GM21381 (cell line): ENCODE results near the gene CDH15.
"Not testable (repeated sequence)": the region's sequence is repeated elsewhere in the genome, so short reads cannot be mapped to it uniquely, and the experiment has no call there.

Source experiments
- ATAC-seq: cut with Tn5 transposase; IDR thresholded peaks from one replicate; pipeline ENCODE4 v1.9.1; 2021; ENCODE audit warnings: mild to moderate bottlenecking, moderate library complexity; ENCODE audit not compliant: unreplicated experiment

CDH15 gene

DNA sequence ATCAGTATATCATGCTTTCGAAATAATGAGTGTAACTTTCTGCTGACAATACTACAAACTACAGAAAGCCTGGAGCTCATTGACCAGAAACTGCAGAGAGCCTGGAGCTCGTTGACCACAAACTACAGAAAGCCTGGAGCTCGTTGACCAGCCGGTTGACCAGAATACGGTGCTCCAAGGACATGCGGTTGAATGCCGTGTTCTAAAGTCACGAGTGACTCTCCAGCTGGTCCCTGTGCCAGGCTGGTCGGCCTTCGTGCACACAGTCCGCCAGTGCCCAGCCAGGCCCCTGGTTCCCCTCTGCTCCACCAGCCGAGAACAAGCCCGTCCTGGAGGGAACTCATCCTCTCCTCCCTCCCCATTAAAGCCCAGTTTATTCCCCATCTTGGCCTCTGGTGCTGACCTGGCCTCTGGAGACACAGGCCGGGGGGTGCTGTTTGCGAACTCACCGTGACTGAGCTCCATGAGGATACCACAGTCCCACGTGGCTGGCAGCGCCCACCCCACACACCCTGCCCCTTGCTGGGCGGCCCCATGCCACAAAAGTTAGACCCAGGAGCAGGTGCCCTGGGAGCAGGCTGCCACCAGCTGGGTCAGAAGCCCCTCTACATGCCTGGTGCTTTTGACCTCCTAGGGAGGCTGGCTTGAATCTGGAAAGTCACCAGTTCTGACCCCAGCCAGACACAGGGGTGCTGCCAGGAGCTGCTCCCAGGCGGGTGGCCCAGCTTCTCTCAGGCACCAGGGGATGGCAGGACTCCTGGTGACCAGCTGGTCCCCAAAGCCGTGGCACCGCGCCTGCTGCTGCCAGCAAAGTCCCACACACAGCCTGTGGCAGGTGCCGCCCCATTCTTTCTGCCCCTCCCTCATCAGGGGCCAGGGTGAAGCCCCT is 15.5 kb upstream of the CDH15 start:
- no peak for ATAC-seq

DNA sequence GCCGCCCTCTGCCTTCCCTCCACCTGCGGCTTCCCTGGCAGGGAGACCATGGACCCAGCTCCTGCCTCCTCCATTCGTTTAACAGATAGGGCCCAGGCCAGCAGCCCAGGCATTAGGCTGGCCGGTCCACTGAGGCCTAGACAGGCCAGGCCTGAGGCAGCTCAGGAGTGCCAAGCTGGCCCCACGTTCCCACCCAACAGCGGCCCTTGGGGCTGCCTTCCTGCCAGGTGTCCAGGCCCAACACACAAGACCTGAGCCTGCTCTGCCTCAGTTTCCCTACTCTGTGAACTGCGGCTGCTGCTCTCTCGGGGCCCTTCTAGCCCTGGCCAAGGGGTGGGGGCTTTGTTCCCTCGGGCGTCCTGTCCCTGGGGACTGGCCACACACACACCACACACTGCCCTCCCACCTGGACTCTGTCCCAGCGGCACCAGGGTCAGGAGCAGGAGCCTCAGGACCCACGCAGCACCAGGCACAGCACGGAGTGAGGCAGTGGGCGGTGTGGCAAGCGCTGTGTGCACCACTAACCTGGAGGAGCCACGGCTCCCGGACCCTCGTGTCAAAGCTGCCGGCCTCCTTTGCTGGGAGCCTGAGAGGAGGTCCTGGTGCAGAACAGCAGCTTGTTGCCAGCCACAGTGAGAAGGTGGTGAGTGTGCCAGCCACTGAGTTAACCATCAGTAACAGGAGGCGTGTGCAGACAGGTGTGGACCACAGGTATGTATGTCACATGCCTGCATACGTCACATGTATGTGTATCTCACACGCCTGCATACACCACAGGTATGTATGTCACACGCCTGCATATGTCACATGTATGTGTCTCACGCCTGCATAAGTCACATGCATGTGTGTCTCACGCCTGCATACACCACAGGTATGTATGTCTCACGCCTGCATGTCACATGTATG is 14.6 kb upstream of the CDH15 start:
- no peak for ATAC-seq

GRCh38 chr16:89157778-89158177 is 13.8 kb upstream of the CDH15 start:
- ATAC-seq = no peak

GRCh38 chr16:89159066-89159849 is 12.3 kb upstream of the CDH15 start:
- ATAC-seq = no peak

- ATAC-seq = no peak
Measured at GRCh38 chr16:89159850-89160354, 11.6 kb upstream of the CDH15 start.

GRCh38 chr16:89160977-89161701 is 10.4 kb upstream of the CDH15 start:
- ATAC-seq = no peak

- no peak for ATAC-seq
Measured at GRCh38 chr16:89161763-89162713, 9.5 kb upstream of the CDH15 start.

DNA sequence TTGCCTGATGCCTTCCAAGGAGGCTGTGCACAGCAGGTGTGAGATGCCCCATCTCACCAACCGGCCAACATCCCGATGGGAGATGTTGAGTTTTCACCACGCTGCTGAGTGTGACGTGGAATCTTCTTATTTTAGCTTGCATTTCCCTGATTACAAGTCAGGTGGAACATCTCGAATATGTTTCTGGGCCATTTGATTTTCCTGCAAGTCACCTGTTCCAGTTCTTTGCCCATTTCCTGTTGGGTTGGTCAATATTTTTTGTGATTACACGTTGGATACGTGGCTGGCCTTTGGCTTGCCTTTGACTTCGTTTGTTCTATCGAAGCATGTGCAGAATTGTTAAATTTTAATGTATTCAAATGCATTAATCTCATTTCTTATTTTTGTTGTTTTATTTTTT is 8.3 kb upstream of the CDH15 start:
- ATAC-seq = no peak

DNA sequence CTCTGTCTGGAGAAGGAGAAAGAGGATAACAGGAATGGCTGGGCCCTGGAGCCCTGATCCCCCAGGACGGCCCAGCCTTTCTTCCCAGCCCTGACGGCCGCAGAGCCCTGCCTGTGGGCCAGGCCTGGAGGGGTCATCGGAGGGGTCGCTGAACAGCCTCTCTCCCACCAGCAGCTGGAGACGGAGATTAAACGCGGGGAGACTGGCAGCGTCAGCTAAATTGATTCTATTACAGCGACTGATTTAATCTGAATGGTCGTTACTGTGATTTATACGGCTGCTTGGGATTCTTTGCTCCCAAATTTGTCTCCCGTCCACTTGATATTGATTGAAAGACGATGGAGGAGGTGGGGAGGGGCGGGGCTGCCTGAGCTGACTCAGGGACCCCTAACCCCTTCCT is 7.1 kb upstream of the CDH15 start:
- ATAC-seq = no peak

GRCh38 chr16:89164847-89165680 is 6.5 kb upstream of the CDH15 start:
- no peak for ATAC-seq

DNA sequence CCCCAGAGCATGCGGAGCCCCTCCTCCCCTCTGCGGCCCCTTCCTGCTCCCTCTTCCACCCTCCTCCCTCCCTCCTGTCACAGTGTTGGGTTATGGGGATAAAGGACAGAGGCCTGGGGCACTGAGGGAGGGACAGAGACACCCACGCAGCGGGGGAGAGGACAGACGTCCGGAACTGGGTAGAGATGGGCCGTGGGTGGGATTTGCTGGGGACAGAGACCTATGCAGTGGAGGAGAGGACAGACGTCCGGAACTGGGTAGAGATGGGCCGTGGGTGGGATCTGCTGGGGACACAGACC is 5.9 kb upstream of the CDH15 start:
- not testable (repeated sequence) for ATAC-seq

- ATAC-seq = no peak
Measured at GRCh38 chr16:89166696-89167424, 4.7 kb upstream of the CDH15 start.

GRCh38 chr16:89167425-89167941 is 4.1 kb upstream of the CDH15 start:
- ATAC-seq = no peak

GRCh38 chr16:89168381-89169189 is 3.0 kb upstream of the CDH15 start:
- ATAC-seq = no peak

- ATAC-seq = no peak
Measured at GRCh38 chr16:89169778-89170177, 1.8 kb upstream of the CDH15 start.

GRCh38 chr16:89170346-89171215 is 967 bp upstream of the CDH15 start:
- ATAC-seq = no peak
